ENCODE data around the gene HTR3B.

- no peak for TF ChIP-seq ZNF565 (CRISPR knock-in tag; conservative IDR thresholded peaks at IDR 0.05; ENCODE audit: low read depth)
- no peak for TF ChIP-seq ESRRG (CRISPR knock-in tag; IDR thresholded peaks at IDR 0.05)
- no peak for TF ChIP-seq SNAI2 (CRISPR knock-in tag; IDR thresholded peaks at IDR 0.05)
Observed at GRCh38 chr11:113874581-113875233, 29.9 kb upstream of the HTR3B start.
